G401 (cell line): ENCODE results near the gene CACNA1C. TPM values are rescaled to one million over a fixed set of nuclear protein-coding genes. Genes with fewer than 3 reads are reported as not detected.

Experiments
- DNase-seq: peaks from one replicate; pipeline ENCODE4 v3.0.0-alpha.2; 2015; ENCODE audit warnings: low spot score
- in situ Hi-C: cut with HindIII; loops from 2 replicates; pipeline ENCODE4 v1.10.0; 2016; ENCODE audit warnings: low sequenced_read_pairs, mixed read lengths
- total RNA-seq: library from RNA; depleted of rRNA; stranded (reverse); fragments of >200 nt; shearing (Covaris generic); gene quantifications from 2 replicates; pipeline ENCODE4 v1.2.3, GENCODE V29; 2014

Gene CACNA1C
- total RNA-seq, 1 experiment from 2014 or later = 2.8 TPM

GRCh38 chr12:2457215-2457932 lies 404.6 kb downstream of the CACNA1C start:
- in situ Hi-C loops = no loop called here
- DNase-seq = no peak

- in situ Hi-C loops = no loop called here
- no peak for DNase-seq
Measured at GRCh38 chr12:2457933-2458414, 405.2 kb downstream of the CACNA1C start.

- no peak for DNase-seq
- in situ Hi-C loops = no loop called here
Measured at GRCh38 chr12:2460051-2460670, 407.4 kb downstream of the CACNA1C start.

- in situ Hi-C loops = no loop called here
Measured at GRCh38 chr12:2461046-2461445, 408.3 kb downstream of the CACNA1C start.

GRCh38 chr12:2461645-2462044 lies 408.9 kb downstream of the CACNA1C start:
- no peak for DNase-seq
- in situ Hi-C loops = no loop called here

More at GRCh38 chr12:2461046-2461445, 408.3 kb downstream of the CACNA1C start:
- DNase-seq = no peak

- in situ Hi-C loops = no loop called here
Measured at GRCh38 chr12:2462087-2462486, 409.3 kb downstream of the CACNA1C start.

GRCh38 chr12:2463719-2464118 lies 410.9 kb downstream of the CACNA1C start:
- no peak for DNase-seq
- in situ Hi-C loops = no loop called here

More at GRCh38 chr12:2462087-2462486, 409.3 kb downstream of the CACNA1C start:
- no peak for DNase-seq

- in situ Hi-C loops = no loop called here
- no peak for DNase-seq
Measured at GRCh38 chr12:2465681-2466080, 412.9 kb downstream of the CACNA1C start.

GRCh38 chr12:2466211-2466610 lies 413.4 kb downstream of the CACNA1C start:
- no peak for DNase-seq
- in situ Hi-C loops = no loop called here

GRCh38 chr12:2467447-2468195 lies 414.8 kb downstream of the CACNA1C start:
- no peak for DNase-seq
- in situ Hi-C loops = no loop called here

- no peak for DNase-seq
- in situ Hi-C loops = no loop called here
Measured at GRCh38 chr12:2475984-2476383, 423.2 kb downstream of the CACNA1C start.

GRCh38 chr12:2477009-2477766 lies 424.4 kb downstream of the CACNA1C start:
- in situ Hi-C loops = no loop called here
- no peak for DNase-seq

- DNase-seq = no peak
- in situ Hi-C loops = no loop called here
Measured at GRCh38 chr12:2479851-2480535, 427.2 kb downstream of the CACNA1C start.

- in situ Hi-C loops = no loop called here
- no peak for DNase-seq
Measured at GRCh38 chr12:2481346-2481745, 428.6 kb downstream of the CACNA1C start.

GRCh38 chr12:2481951-2482350 lies 429.2 kb downstream of the CACNA1C start:
- in situ Hi-C loops = no loop called here
- no peak for DNase-seq

GRCh38 chr12:2482938-2483660 lies 430.3 kb downstream of the CACNA1C start:
- DNase-seq = no peak
- in situ Hi-C loops = no loop called here

- no peak for DNase-seq
- in situ Hi-C loops = no loop called here
Measured at GRCh38 chr12:2483713-2484112, 430.9 kb downstream of the CACNA1C start.

GRCh38 chr12:2484141-2484776 lies 431.5 kb downstream of the CACNA1C start:
- no peak for DNase-seq
- in situ Hi-C loops = no loop called here
